ENCODE results near the gene EGFL8. TPM values are rescaled to one million over a fixed set of nuclear protein-coding genes. Genes with fewer than 3 reads are reported as not detected.

Gene EGFL8
- total RNA-seq, 6 experiments from 2014 or later: 3.5 to 4.4 (median 3.7) TPM

DNA sequence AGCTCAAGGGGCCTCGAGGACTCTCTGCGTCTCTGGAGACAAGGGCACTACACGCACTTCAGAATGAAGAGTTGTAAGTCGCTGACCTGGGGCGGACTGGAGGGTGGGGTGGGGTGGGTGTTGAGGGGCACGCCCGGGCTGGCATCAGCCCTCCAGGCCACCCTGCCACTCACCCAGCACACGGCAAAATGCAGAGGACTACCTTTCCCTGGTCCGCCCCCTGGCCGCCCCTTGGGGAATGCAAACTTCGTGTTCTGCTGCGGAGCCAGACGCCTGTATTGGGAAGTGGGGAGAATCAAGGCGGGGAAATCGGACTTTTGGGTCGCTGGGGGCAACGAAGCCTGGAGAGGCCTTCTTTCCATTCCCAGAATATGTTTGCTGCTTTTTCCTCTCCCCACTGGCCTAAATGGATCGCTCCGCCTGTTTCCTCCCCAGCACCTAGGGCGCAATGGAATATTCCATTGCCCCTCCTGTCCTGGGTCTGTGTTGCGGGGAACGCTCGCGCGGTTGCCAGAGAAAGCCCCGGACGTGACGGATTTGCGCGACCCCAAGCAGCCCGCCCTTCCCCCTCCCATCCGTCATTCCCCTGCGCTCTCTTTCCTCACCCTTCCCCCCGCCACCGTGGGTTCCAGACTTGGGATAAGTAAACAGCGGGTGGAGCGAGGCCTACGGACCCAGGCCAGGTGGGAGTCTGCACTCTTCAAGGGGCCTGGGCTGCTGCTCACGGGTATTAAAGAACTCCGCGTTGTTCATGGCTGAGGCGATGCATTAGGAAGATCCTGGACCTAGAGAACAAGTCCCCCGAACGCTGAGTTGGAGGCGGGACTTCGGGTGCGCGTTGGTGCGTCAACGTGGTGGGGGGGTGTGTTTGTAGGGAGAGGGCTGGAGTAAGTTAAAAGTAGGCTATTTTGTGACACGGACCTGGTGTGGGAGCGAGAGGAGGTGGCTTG lies 10.6 kb upstream of the EGFL8 start, which contains the start of gene PPT2:
Gene PPT2, plus strand, starts transcription at position 578 of the 950 bp plus-strand sequence. CDS start 454 bp downstream, outside the sequence.
- no peaks in the 10 kb centered on the region for H3K9me3 Mint-ChIP-seq
- H3K36me3 Mint-ChIP-seq (ENCODE audit: low read depth): peaks cover 18% of the 10 kb centered on the region
- peak; percentile 85 for DNase-seq
- H3K4me1 Mint-ChIP-seq (ENCODE audit: low read depth): peaks cover 43% of the 10 kb centered on the region
- TF ChIP-seq, protein P1, sequence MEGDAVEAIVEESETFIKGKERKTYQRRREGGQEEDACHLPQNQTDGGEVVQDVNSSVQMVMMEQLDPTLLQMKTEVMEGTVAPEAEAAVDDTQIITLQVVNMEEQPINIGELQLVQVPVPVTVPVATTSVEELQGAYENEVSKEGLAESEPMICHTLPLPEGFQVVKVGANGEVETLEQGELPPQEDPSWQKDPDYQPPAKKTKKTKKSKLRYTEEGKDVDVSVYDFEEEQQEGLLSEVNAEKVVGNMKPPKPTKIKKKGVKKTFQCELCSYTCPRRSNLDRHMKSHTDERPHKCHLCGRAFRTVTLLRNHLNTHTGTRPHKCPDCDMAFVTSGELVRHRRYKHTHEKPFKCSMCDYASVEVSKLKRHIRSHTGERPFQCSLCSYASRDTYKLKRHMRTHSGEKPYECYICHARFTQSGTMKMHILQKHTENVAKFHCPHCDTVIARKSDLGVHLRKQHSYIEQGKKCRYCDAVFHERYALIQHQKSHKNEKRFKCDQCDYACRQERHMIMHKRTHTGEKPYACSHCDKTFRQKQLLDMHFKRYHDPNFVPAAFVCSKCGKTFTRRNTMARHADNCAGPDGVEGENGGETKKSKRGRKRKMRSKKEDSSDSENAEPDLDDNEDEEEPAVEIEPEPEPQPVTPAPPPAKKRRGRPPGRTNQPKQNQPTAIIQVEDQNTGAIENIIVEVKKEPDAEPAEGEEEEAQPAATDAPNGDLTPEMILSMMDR (IDR thresholded peaks at IDR 0.05): peak; percentile 57
- peaks cover 2% of the 10 kb centered on the region for H3K27me3 Mint-ChIP-seq (ENCODE audit: insufficient read depth)
- peak within 1 kb of the TSS; percentile 97 for H3K27ac Mint-ChIP-seq
- H3K4me3 Mint-ChIP-seq: peak within 1 kb of the TSS; percentile 100

DNA sequence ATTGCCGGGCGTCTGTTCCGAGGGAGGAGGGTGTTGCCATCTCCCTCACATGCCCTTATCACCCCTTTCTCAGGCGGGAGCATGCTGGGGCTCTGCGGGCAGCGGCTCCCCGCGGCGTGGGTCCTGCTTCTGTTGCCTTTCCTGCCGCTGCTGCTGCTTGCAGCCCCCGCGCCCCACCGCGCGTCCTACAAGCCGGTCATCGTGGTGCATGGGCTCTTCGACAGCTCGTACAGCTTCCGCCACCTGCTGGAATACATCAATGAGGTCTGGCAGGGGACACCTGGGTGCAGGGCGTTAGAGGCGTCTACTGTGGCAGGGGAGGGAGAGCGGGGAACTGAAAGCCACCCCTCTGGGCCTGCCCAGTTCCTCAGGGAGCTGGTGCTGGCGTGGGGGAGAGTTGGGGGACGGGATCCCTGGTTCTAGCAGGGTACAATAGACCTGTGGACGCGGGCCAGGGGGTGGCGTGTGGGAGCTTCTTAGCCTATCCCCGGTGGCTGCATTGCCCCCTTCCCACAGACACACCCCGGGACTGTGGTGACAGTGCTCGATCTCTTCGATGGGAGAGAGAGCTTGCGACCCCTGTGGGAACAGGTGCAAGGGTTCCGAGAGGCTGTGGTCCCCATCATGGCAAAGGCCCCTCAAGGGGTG lies 9.8 kb upstream of the EGFL8 start:
- Mint-ChIP-seq H3K27me3 (ENCODE audit: insufficient read depth) (peaks cover 2% of the 10 kb centered on the region), H3K4me3 (peak overlapping the region; percentile 100), H3K9me3 (no peaks in the 10 kb centered on the region), H3K36me3 (ENCODE audit: low read depth) (peaks cover 16% of the 10 kb centered on the region), H3K27ac (peak overlapping the region; percentile 97), H3K4me1 (ENCODE audit: low read depth) (peaks cover 43% of the 10 kb centered on the region)
- TF ChIP-seq, protein P1 (IDR thresholded peaks at IDR 0.05): peak; percentile 76
- DNase-seq: peak; percentile 61

GRCh38 chr6:32156891-32157290 lies 7.5 kb upstream of the EGFL8 start:
- Mint-ChIP-seq H3K9me3 (no peaks in the 10 kb centered on the region), H3K27ac (no peak overlapping the region), H3K4me3 (no peak overlapping the region), H3K27me3 (ENCODE audit: insufficient read depth) (no peaks in the 10 kb centered on the region; the same call in none of the 2 replicates), H3K4me1 (ENCODE audit: low read depth) (peaks cover 32% of the 10 kb centered on the region), H3K36me3 (ENCODE audit: low read depth) (peaks cover 16% of the 10 kb centered on the region)
- DNase-seq: no peak
- TF ChIP-seq, protein P1 (IDR thresholded peaks at IDR 0.05): no peak

GRCh38 chr6:32158052-32158451 lies 6.3 kb upstream of the EGFL8 start:
- no peak overlapping the region for H3K4me3 Mint-ChIP-seq

DNA sequence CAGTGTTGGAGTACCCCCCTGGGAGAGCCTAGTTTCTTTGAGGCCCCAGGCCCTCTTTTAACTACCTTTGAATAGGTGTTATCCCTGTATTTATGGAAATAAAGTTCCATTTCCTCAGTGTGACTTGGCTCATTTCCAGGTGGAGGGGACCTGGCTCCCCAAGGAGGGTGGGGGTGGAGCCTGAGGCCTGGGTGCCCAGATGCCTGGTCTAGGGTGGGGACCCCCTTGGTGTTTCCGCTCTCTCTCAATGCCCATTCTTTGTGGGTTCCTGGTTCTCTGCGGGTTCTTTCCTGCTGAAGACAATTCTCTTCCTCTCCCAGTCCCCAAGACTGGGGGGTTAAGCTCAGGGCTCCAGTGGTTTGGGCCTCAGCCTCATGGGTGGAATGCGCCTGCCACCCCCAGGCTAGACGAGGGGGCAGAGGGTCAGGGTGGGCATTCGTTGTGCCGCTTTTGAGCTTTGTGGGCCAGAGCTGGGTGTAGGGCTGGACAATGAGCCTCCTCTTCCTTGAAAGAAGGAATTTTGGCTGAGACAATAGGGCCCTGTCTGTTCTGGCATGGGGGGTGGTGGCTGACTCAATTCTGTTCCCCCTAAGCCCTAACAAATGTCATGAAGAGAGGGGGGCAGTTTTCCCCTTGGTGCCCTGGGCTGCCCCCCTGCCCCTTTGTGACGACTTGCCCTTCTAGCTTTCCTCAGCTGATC lies 686 bp upstream of the EGFL8 start:
- TF ChIP-seq, protein P1 (IDR thresholded peaks at IDR 0.05): no peak
- peaks cover 7% of the 10 kb centered on the region for H3K27me3 Mint-ChIP-seq (ENCODE audit: insufficient read depth)
- no peak overlapping the region for H3K27ac Mint-ChIP-seq
- H3K4me3 Mint-ChIP-seq: no peak overlapping the region
- peaks cover 6% of the 10 kb centered on the region for H3K4me1 Mint-ChIP-seq (ENCODE audit: low read depth)
- DNase-seq: no peak
- peaks cover 11% of the 10 kb centered on the region for H3K36me3 Mint-ChIP-seq (ENCODE audit: low read depth)
- H3K9me3 Mint-ChIP-seq: no peaks in the 10 kb centered on the region

More at GRCh38 chr6:32158052-32158451, 6.3 kb upstream of the EGFL8 start:
- H3K27ac Mint-ChIP-seq: no peak overlapping the region
- H3K27me3 Mint-ChIP-seq (ENCODE audit: insufficient read depth): peaks cover 2% of the 10 kb centered on the region
- DNase-seq: no peak
- H3K36me3 Mint-ChIP-seq (ENCODE audit: low read depth): peaks cover 16% of the 10 kb centered on the region
- no peaks in the 10 kb centered on the region for H3K9me3 Mint-ChIP-seq
- H3K4me1 Mint-ChIP-seq (ENCODE audit: low read depth): peaks cover 21% of the 10 kb centered on the region
- TF ChIP-seq, protein P1 (IDR thresholded peaks at IDR 0.05): no peak

Data from HFFc6 (cell line).